T-helper 2 cell treated with Interferon-gamma antibody and Interleukin-4, amounts not matched to agents 5 μg/mL and 100 μg/mL, for 36 hours (primary cell): ENCODE results near the gene P4HA3.

Experiments used
- DNase-seq: peaks from one replicate; pipeline ENCODE4 v3.0.0; 2021; ENCODE audit warnings: low spot score
- H3K27ac Mint-ChIP-seq: one replicate; pipeline ENCODE4 v1.8.0; 2021; ENCODE audit warnings: mild to moderate bottlenecking, mixed read lengths
- H3K27me3 Mint-ChIP-seq: one replicate; pipeline ENCODE4 v1.8.0; 2021; ENCODE audit warnings: low read depth, mixed read lengths
- H3K36me3 Mint-ChIP-seq: one replicate; pipeline ENCODE4 v1.8.0; 2021; ENCODE audit warnings: low read depth, mixed read lengths
- H3K4me1 Mint-ChIP-seq: one replicate; pipeline ENCODE4 v1.8.0; 2021; ENCODE audit warnings: low read depth, mixed read lengths
- H3K4me3 Mint-ChIP-seq: one replicate; pipeline ENCODE4 v1.8.0; 2022; ENCODE audit warnings: mild to moderate bottlenecking, moderate library complexity, mixed read lengths
- H3K9me3 Mint-ChIP-seq: one replicate; pipeline ENCODE4 v1.8.0; 2021; ENCODE audit warnings: mixed read lengths

P4HA3 gene

DNA sequence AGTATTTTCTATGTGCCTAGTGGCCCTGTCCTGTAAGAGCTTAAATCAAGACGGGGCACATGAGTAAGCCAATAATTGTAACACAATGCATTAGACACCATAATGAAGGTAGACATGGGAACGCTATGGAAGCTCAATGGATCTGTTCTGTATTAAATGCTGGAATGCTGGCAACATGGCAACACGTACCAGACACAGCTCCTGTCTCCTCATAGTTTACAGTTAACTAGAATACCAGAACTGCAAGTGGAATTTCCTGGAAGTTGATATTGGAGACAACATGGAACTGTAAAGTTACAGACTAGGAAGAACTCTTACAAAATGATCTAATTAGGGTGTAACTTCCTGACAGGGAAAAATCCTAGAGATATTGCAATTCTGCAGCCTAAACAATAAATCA lies 12.4 kb downstream of the P4HA3 start:
- Mint-ChIP-seq H3K4me3 (no peak overlapping the region), H3K9me3 (no peaks in the 10 kb centered on the region), H3K36me3 (no peaks in the 10 kb centered on the region), H3K4me1 (peaks cover 7% of the 10 kb centered on the region), H3K27me3 (peaks cover 8% of the 10 kb centered on the region), H3K27ac (no peak overlapping the region)
- DNase-seq: no peak

- Mint-ChIP-seq H3K36me3 (no peaks in the 10 kb centered on the region), H3K27me3 (peaks cover 17% of the 10 kb centered on the region), H3K4me1 (peaks cover 7% of the 10 kb centered on the region), H3K9me3 (no peaks in the 10 kb centered on the region), H3K27ac (no peak overlapping the region), H3K4me3 (no peak overlapping the region)
- no peak for DNase-seq
Observed at GRCh38 chr11:74297484-74297883, 14.0 kb downstream of the P4HA3 start.

DNA sequence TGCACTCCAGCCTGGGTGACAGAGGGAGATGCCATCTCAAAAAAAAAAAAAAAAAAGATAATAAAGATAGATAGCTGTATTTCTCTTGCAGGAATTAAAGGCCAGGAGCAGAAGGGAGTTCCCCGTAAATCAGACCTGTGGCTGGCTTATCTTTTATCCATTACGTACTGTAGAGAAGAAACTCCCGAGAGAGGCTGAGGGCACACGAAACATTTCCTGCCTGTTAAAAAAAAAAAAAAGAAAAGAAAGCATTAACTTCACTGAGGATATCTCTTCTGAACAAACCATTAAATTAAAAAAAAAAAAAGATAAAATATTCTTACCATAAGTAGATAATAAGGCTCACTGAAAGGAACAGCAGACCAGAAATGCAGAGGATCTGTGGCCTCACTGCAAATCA lies 22.5 kb downstream of the P4HA3 start:
- Mint-ChIP-seq H3K27ac (no peak overlapping the region), H3K36me3 (no peaks in the 10 kb centered on the region), H3K4me3 (no peak overlapping the region), H3K9me3 (no peaks in the 10 kb centered on the region), H3K27me3 (peaks cover 14% of the 10 kb centered on the region), H3K4me1 (peaks cover 3% of the 10 kb centered on the region)
- DNase-seq: no peak

- H3K4me3 Mint-ChIP-seq: no peak overlapping the region
Observed at GRCh38 chr11:74288161-74288560, 23.3 kb downstream of the P4HA3 start.

DNA sequence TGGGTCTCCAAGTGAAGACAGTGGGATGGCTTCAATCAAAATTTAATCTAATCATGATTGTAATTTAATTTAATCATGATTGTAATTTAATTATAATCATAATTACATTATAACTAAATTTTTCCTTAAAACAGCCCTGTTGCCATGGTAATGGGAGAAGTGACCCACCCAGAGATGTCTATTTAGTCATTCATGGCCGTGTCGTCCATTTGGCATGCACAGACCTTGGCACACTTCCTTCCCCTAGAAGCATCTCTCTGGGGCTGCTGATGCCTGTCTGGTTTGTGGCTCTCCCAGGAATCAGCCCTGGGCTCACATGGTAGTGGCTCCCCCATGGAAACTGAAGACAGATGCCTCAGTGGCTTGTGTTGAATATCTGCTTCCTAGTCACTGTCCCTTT lies 27.0 kb downstream of the P4HA3 start:
- no peak overlapping the region for H3K27ac Mint-ChIP-seq
- no peaks in the 10 kb centered on the region for H3K36me3 Mint-ChIP-seq
- H3K4me3 Mint-ChIP-seq: no peak overlapping the region
- DNase-seq: no peak
- no peaks in the 10 kb centered on the region for H3K9me3 Mint-ChIP-seq
- peaks cover 2% of the 10 kb centered on the region for H3K27me3 Mint-ChIP-seq
- H3K4me1 Mint-ChIP-seq: peaks cover 3% of the 10 kb centered on the region

More at GRCh38 chr11:74288161-74288560, 23.3 kb downstream of the P4HA3 start:
- peaks cover 10% of the 10 kb centered on the region for H3K27me3 Mint-ChIP-seq
- DNase-seq: no peak
- H3K27ac Mint-ChIP-seq: no peak overlapping the region
- H3K36me3 Mint-ChIP-seq: no peaks in the 10 kb centered on the region
- H3K4me1 Mint-ChIP-seq: peaks cover 3% of the 10 kb centered on the region
- no peaks in the 10 kb centered on the region for H3K9me3 Mint-ChIP-seq

DNA sequence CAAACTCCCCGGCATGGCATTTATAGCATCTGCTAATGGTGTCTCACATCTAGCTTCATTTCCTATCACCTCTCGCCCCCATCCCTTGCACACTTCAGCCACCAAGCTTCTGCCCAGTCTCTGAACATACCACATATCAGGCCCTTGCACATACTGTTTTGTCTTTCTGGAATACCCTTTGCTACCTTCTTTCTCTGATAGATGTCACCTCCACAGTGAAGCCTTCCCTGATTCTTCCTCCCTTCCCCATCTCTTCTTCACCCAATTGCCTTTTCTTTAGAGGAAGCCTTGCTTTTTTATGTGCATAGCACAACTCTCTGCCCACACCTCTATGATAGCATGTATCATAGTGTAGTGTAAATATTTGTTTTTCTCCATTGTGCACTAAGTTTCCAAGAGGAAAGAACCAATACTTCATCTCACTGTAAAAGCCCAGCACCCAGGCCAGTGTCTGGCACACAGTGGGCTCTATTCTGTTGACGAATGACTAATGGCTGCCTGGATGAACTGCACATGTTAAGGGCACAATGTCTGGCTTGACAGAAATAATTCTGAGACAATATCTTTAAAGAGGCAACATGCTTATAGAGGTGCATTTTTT lies 27.8 kb downstream of the P4HA3 start:
- H3K27ac Mint-ChIP-seq: no peak overlapping the region
- no peak for DNase-seq

DNA sequence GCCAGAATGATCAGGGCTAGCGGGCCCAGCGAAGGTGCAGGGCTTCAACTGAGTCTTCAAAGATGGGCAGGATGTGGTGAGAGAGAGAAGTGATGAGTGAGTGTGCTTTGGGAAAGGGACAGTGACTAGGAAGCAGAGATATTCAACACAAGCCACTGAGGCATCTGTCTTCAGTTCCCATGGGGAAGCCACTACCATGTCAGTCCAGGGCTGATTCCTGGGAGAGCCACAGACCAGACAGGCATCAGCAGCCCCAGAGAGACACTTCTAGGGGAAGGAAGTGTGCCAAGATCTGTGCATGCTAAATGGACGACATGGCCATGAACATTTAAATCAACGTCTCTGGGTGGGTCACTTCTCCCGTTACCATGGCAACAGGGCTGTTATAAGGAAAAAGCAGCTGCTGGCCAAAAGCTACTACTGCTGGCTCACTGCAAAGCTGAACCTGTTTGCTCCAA lies 28.5 kb downstream of the P4HA3 start:
- DNase-seq: no peak
- Mint-ChIP-seq H3K27ac (no peak overlapping the region), H3K27me3 (peaks cover 4% of the 10 kb centered on the region), H3K4me3 (no peak overlapping the region), H3K4me1 (no peaks in the 10 kb centered on the region), H3K9me3 (no peaks in the 10 kb centered on the region), H3K36me3 (no peaks in the 10 kb centered on the region)

More for the DNA sequence above, 27.8 kb downstream of the P4HA3 start:
- Mint-ChIP-seq H3K36me3 (no peaks in the 10 kb centered on the region), H3K27me3 (peaks cover 2% of the 10 kb centered on the region), H3K4me1 (peaks cover 3% of the 10 kb centered on the region), H3K9me3 (no peaks in the 10 kb centered on the region), H3K4me3 (no peak overlapping the region)

DNA sequence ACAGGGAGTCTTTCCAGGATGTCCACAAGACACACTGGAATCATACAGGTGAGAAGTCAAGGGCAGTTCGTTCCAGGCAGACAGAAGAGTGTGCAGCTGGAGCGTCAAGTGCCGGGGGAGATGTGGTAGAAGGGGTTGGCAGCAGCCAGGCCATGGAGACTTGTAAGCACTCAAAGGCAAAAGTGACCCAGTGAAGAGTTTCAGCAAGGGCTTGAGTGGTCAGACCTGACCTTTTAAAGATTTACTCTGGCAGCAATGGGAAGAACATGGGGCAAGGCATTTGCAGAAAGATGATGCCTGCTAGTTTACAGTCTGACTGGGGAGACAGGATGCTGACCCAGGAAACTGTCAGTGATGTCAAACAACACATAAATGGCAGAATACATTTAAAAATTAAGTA lies 29.0 kb downstream of the P4HA3 start:
- no peak overlapping the region for H3K4me3 Mint-ChIP-seq
- no peaks in the 10 kb centered on the region for H3K9me3 Mint-ChIP-seq
- no peak overlapping the region for H3K27ac Mint-ChIP-seq
- H3K27me3 Mint-ChIP-seq: peaks cover 9% of the 10 kb centered on the region
- no peaks in the 10 kb centered on the region for H3K4me1 Mint-ChIP-seq
- H3K36me3 Mint-ChIP-seq: no peaks in the 10 kb centered on the region
- no peak for DNase-seq

- H3K27me3 Mint-ChIP-seq: peaks cover 17% of the 10 kb centered on the region
- H3K4me3 Mint-ChIP-seq: no peak overlapping the region
- H3K9me3 Mint-ChIP-seq: no peaks in the 10 kb centered on the region
- H3K36me3 Mint-ChIP-seq: no peaks in the 10 kb centered on the region
- no peak overlapping the region for H3K27ac Mint-ChIP-seq
- H3K4me1 Mint-ChIP-seq: no peaks in the 10 kb centered on the region
- no peak for DNase-seq
Observed at GRCh38 chr11:74280494-74280893, 30.9 kb downstream of the P4HA3 start.

DNA sequence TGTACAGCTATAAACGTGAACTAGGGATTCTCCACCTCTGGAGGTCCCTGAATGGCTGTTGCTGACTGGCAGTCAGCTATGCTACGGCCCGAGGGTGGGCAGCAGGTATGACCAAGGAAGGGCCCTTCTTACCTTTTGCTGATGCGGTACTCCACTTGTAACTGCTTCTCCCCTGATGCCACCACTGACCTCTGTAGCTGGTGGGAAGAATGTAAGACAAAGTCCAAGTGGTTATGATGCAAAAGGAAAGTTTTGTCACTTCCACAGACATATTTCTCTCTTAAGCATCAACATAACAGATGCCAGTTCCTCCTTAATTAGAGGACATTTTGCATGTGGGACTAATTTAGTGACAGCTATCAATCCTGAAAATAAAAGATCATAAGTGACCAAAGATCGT lies 32.2 kb downstream of the P4HA3 start:
- DNase-seq: no peak
- Mint-ChIP-seq H3K9me3 (no peaks in the 10 kb centered on the region), H3K36me3 (no peaks in the 10 kb centered on the region), H3K27ac (no peak overlapping the region), H3K4me1 (no peaks in the 10 kb centered on the region), H3K27me3 (peaks cover 18% of the 10 kb centered on the region), H3K4me3 (no peak overlapping the region)

DNA sequence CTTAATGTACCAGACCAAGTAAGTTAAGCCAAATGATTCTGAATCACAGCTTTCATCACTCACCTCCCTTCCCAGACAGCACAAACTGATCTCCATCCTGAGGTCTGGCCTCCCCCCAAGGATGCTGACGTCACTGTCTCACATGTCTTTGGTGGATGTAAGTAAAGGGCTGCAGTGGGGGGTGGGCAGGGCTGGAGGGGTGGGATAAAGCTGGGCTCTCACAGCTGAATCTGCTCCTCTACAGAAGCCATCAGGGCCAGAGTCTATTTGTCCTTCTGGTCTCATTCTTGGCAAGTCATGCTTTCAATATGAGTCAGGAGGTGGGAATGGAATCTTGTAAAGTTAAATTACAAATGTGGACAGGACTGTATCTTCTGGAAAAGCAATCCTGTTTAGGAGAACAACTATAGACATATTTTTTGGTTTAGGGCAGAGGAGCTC lies 32.7 kb downstream of the P4HA3 start:
- no peak for DNase-seq
- H3K27ac Mint-ChIP-seq: no peak overlapping the region

GRCh38 chr11:74278103-74278502 lies 33.3 kb downstream of the P4HA3 start:
- Mint-ChIP-seq H3K9me3 (no peaks in the 10 kb centered on the region), H3K27ac (no peak overlapping the region), H3K36me3 (no peaks in the 10 kb centered on the region), H3K4me1 (no peaks in the 10 kb centered on the region), H3K4me3 (no peak overlapping the region), H3K27me3 (peaks cover 22% of the 10 kb centered on the region)
- DNase-seq: no peak

More for the DNA sequence above, 32.7 kb downstream of the P4HA3 start:
- Mint-ChIP-seq H3K4me1 (no peaks in the 10 kb centered on the region), H3K27me3 (peaks cover 21% of the 10 kb centered on the region), H3K4me3 (no peak overlapping the region), H3K9me3 (no peaks in the 10 kb centered on the region), H3K36me3 (no peaks in the 10 kb centered on the region)

DNA sequence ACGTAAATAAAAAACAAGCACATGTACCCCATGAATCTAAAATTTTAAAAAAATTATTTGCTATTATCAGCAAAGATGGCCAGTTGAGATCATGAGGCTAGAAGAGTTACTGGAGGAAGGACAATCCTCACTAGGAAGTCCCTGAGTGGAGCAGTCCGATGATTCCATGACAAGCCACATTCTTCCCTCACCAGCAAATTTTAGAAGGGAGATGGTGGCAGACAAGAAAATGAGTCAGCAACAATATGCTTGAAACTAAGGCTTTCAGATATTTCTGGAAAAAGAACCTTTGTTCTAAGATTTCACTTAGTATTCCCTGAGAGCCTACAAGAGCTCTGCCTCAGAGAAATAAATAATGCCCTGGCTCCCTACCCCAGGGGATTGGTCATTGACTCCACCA lies 34.9 kb downstream of the P4HA3 start:
- no peaks in the 10 kb centered on the region for H3K36me3 Mint-ChIP-seq
- H3K27me3 Mint-ChIP-seq: peaks cover 28% of the 10 kb centered on the region

GRCh38 chr11:74272276-74272675 lies 39.2 kb downstream of the P4HA3 start:
- DNase-seq: no peak
- no peak overlapping the region for H3K4me3 Mint-ChIP-seq
- peaks cover 8% of the 10 kb centered on the region for H3K4me1 Mint-ChIP-seq
- H3K36me3 Mint-ChIP-seq: no peaks in the 10 kb centered on the region
- H3K27ac Mint-ChIP-seq: no peak overlapping the region
- H3K9me3 Mint-ChIP-seq: no peaks in the 10 kb centered on the region
- peaks cover 28% of the 10 kb centered on the region for H3K27me3 Mint-ChIP-seq

More for the DNA sequence above, 34.9 kb downstream of the P4HA3 start:
- no peak for DNase-seq
- Mint-ChIP-seq H3K4me1 (no peaks in the 10 kb centered on the region), H3K9me3 (no peaks in the 10 kb centered on the region), H3K27ac (no peak overlapping the region), H3K4me3 (no peak overlapping the region)
